GM23338 (cell line): ENCODE measurements around the gene ATOH8. TPM values are rescaled to one million over a fixed set of nuclear protein-coding genes. Genes with fewer than 3 reads are reported as not detected.

Source experiments
- ATAC-seq: fragments of 200-7000 bp; cut with Tn5 transposase; 3 replicates; pipeline ENCODE4 v1.9.1; 2020
- DNase-seq: peaks from one replicate; pipeline ENCODE4 v3.0.0-alpha.2; 2015; ENCODE audit warnings: low spot score
- H2AFZ ChIP-seq: fragments of 200-600 bp; sonication (generic); 2 replicates; pipeline ENCODE4 v1.8.0; 2016; ENCODE audit warnings: antibody characterized with exemption, mild to moderate bottlenecking, moderate library complexity
- H3F3A ChIP-seq: fragments of 200-600 bp; sonication (generic); replicated peaks from 2 replicates; pipeline ENCODE4 v1.8.0; 2017; ENCODE audit warnings: antibody characterized with exemption, mixed run types, low read depth
- H3K27ac ChIP-seq: fragments of 200-600 bp; sonication (generic); 2 replicates; pipeline ENCODE4 v1.6.1; 2016; ENCODE audit warnings: low read depth
- H3K27me3 ChIP-seq: fragments of 200-600 bp; sonication (generic); 2 replicates; pipeline ENCODE4 v1.8.0; 2016; ENCODE audit warnings: mild to moderate bottlenecking, mixed run types, moderate library complexity; ENCODE audit not compliant: insufficient read depth
- H3K36me3 ChIP-seq: fragments of 200-600 bp; sonication (generic); 2 replicates; pipeline ENCODE4 v1.8.0; 2016; ENCODE audit warnings: mild to moderate bottlenecking; ENCODE audit not compliant: insufficient read depth
- H3K4me1 ChIP-seq: fragments of 200-600 bp; sonication (generic); 2 replicates; pipeline ENCODE4 v1.8.0; 2016; ENCODE audit warnings: mild to moderate bottlenecking, moderate library complexity; ENCODE audit not compliant: insufficient read depth
- H3K4me2 ChIP-seq: fragments of 200-600 bp; sonication (generic); 2 replicates; pipeline ENCODE4 v1.7.1; 2017; ENCODE audit warnings: mixed run types
- H3K4me3 ChIP-seq: fragments of 200-600 bp; sonication (generic); 2 replicates; pipeline ENCODE4 v1.6.1; 2016; ENCODE audit warnings: mixed run types
- H3K79me2 ChIP-seq: fragments of 200-600 bp; sonication (generic); replicated peaks from 2 replicates; pipeline ENCODE4 v1.8.0; 2017; ENCODE audit warnings: mild to moderate bottlenecking; ENCODE audit not compliant: insufficient read depth
- H3K9me2 ChIP-seq: fragments of 200-600 bp; sonication (generic); 2 replicates; pipeline ENCODE4 v1.8.0; 2017; ENCODE audit not compliant: insufficient read depth
- H4K20me1 ChIP-seq: fragments of 200-600 bp; sonication (generic); replicated peaks from 2 replicates; pipeline ENCODE4 v1.8.0; 2017; ENCODE audit warnings: mild to moderate bottlenecking; ENCODE audit not compliant: insufficient read depth
- H3K27ac Mint-ChIP-seq: 2 replicates; pipeline ENCODE4 v1.8.0; 2020; ENCODE audit warnings: inconsistent platforms, mild to moderate bottlenecking, moderate library complexity, mixed read lengths
- H3K27me3 Mint-ChIP-seq: 3 replicates; pipeline ENCODE4 v1.8.0; 2022; ENCODE audit warnings: low read depth, mild to moderate bottlenecking, moderate library complexity, mixed read lengths, inconsistent platforms; ENCODE audit not compliant: insufficient read depth, poor library complexity
- H3K36me3 Mint-ChIP-seq: 3 replicates; pipeline ENCODE4 v1.8.0; 2021; ENCODE audit warnings: low read depth, mild to moderate bottlenecking, inconsistent platforms, moderate library complexity, mixed read lengths
- H3K4me1 Mint-ChIP-seq: 3 replicates; pipeline ENCODE4 v1.8.0; 2020; ENCODE audit warnings: mild to moderate bottlenecking, inconsistent platforms, mixed read lengths
- H3K4me3 Mint-ChIP-seq: 3 replicates; pipeline ENCODE4 v1.8.0; 2021; ENCODE audit warnings: moderate library complexity, mild to moderate bottlenecking, inconsistent platforms, mixed read lengths
- H3K9me3 Mint-ChIP-seq: 3 replicates; pipeline ENCODE4 v1.8.0; 2020; ENCODE audit warnings: moderate library complexity, mild to moderate bottlenecking, inconsistent platforms, mixed read lengths
- CREB1 ChIP-seq: fragments of 250-450 bp; sonication (Bioruptor Pico); IDR thresholded peaks from 2 replicates; pipeline ENCODE4 v1.5.0; 2020; ENCODE audit warnings: low read depth, mild to moderate bottlenecking, moderate library complexity
- EZH2 ChIP-seq: fragments of 200-600 bp; sonication (generic); IDR thresholded peaks from one replicate; pipeline ENCODE4 v1.8.0; 2017; ENCODE audit warnings: antibody characterized with exemption, mild to moderate bottlenecking, low read depth; ENCODE audit not compliant: unreplicated experiment
- EZH2phosphoT487 ChIP-seq: fragments of 200-600 bp; sonication (generic); IDR thresholded peaks from one replicate; pipeline ENCODE4 v1.8.1; 2018; ENCODE audit warnings: antibody characterized with exemption; ENCODE audit not compliant: unreplicated experiment
- JUNB ChIP-seq: IDR thresholded peaks from one replicate; pipeline ENCODE4 v1.6.1; 2016; ENCODE audit warnings: antibody characterized with exemption; ENCODE audit not compliant: unreplicated experiment
- NANOG ChIP-seq: IDR thresholded peaks from 2 replicates; pipeline ENCODE4 v1.6.1; 2016; ENCODE audit warnings: antibody characterized with exemption, borderline replicate concordance
- POLR2AphosphoS5 ChIP-seq: IDR thresholded peaks from 2 replicates; pipeline ENCODE4 v1.6.1; 2016; ENCODE audit warnings: antibody characterized with exemption, low read depth
- ZNF114 ChIP-seq: fragments of 250-450 bp; sonication (Bioruptor Pico); IDR thresholded peaks from 2 replicates; pipeline ENCODE4 v1.5.0; 2020; ENCODE audit warnings: mild to moderate bottlenecking, moderate library complexity
- ZNF331 ChIP-seq: fragments of 250-450 bp; sonication (Bioruptor Pico); IDR thresholded peaks from 2 replicates; pipeline ENCODE4 v1.5.0; 2020; ENCODE audit warnings: low read depth, mild to moderate bottlenecking, moderate library complexity
- long read RNA-seq: library from polyadenylated mRNA; unstranded; transcript quantifications from one replicate; pipeline ENCODE4 v2.0.0, GENCODE V29; 2020; ENCODE audit not compliant: unreplicated experiment
- polyA plus RNA-seq: library from polyadenylated mRNA; unstranded; fragments of >200 nt; fragmentation: Nextera tagmentation; extraction: Ambion mirVana; gene quantifications from 2 replicates; pipeline ENCODE4 v1.2.1, GENCODE V29; 2016
- total RNA-seq: library from RNA; depleted of rRNA; stranded (reverse); fragments of >200 nt; shearing (Covaris generic); gene quantifications from 2 replicates; pipeline ENCODE4 v1.2.3, GENCODE V29; 2014; rRNA removed
- TF ChIP-seq, protein P1 (sequence below): fragments of 250-450 bp; sonication (Bioruptor Pico); IDR thresholded peaks from 2 replicates; pipeline ENCODE4 v1.5.0; 2020; ENCODE audit warnings: mild to moderate bottlenecking, moderate library complexity
- TF ChIP-seq, protein P2 (sequence below): IDR thresholded peaks from one replicate; pipeline ENCODE4 v1.6.1; 2018; ENCODE audit warnings: antibody characterized with exemption; ENCODE audit not compliant: unreplicated experiment
- TF ChIP-seq, protein P3 (sequence below), 2 experiments: fragments of 200-600 bp in 1 of 2; sonication (generic) in 1 of 2; conservative IDR thresholded peaks; 2 replicates each; pipeline versions ENCODE4 v1.5.1 to v1.6.1; 2016 to 2017; ENCODE audit warnings: antibody characterized with exemption in 2 of 2, low read depth in 2 of 2, mild to moderate bottlenecking in 2 of 2, moderate library complexity in 1 of 2
- TF ChIP-seq, protein P4 (sequence below): IDR thresholded peaks from 2 replicates; pipeline ENCODE4 v1.6.1; 2016; ENCODE audit warnings: antibody characterized with exemption

Gene ATOH8, protein sequence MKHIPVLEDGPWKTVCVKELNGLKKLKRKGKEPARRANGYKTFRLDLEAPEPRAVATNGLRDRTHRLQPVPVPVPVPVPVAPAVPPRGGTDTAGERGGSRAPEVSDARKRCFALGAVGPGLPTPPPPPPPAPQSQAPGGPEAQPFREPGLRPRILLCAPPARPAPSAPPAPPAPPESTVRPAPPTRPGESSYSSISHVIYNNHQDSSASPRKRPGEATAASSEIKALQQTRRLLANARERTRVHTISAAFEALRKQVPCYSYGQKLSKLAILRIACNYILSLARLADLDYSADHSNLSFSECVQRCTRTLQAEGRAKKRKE
- total RNA-seq (0.62 and 0.97 TPM in 2 replicates), polyA plus RNA-seq (0.11 and 0.45 TPM in 2 replicates)
- long read RNA-seq, result 0 reads

DNA sequence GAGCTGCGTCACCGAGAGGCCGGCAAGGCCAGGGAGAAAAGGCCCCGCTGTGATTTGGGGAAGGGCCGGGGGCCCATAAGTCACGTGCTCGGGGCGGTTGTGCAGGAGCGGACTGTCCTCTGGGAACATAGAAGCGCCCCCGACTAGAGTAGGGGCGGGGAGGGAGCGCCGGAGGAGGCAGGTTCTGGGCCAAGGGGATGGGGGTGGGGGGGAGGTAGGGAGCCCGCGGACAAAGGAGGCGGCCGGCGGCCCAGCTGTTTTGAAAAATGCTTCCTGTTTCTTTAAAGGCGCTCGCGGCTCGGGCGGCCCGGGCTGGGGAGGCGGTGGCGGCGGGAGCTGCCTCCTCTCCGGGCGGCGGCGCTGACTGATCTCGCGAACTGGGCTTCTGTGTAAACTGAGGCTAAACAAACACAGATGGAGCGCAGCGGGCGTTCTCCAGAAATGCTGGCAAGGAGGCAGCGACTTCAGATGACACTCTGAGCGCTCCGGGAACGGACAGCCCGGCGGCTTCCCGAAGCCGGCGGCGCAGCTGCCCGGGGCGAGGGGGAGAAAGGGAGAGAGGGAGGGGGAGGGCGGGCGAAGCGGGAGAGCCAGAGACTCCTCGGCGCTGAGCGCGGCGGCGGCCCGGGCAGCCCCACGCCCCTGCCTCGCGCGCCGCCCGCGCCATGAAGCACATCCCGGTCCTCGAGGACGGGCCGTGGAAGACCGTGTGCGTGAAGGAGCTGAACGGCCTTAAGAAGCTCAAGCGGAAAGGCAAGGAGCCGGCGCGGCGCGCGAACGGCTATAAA, at the start of gene ATOH8:
TSS of gene ATOH8 (plus strand) at position 467 of the 788 bp plus-strand sequence. CDS start at position 666, 199 bp downstream.
- Histone ChIP-seq H3K27me3 (peaks cover 82% of the 10 kb centered on the region), H3K4me1 (peaks cover 6% of the 10 kb centered on the region; the same call in 1 of the 2 replicates), H3K79me2 (no peaks in the 10 kb centered on the region), H2AFZ (peak within 1 kb of the TSS; percentile 98), H3K4me3 (peak within 1 kb of the TSS; percentile 88), H3F3A (0 out of 2 replicates have a peak, but pooled peaks cover 9% of the 10 kb centered on the region), H4K20me1 (peaks cover 4% of the 10 kb centered on the region; the same call in 1 of the 2 replicates), H3K36me3 (no peaks in the 10 kb centered on the region), H3K27ac (no peak within 1 kb of the TSS), H3K4me2 (peak within 1 kb of the TSS; percentile 90), H3K9me2 (no peaks in the 10 kb centered on the region)
- Mint-ChIP-seq H3K36me3 (no peaks in the 10 kb centered on the region), H3K4me3 (peak within 1 kb of the TSS; percentile 84), H3K27ac (no peak within 1 kb of the TSS), H3K4me1 (peaks cover 19% of the 10 kb centered on the region), H3K27me3 (peaks cover 76% of the 10 kb centered on the region), H3K9me3 (no peaks in the 10 kb centered on the region; the same call in 2 of the 3 replicates)
- ATAC-seq (peak; percentile 39), DNase-seq (peak; percentile 87)
- TF ChIP-seq EZH2phosphoT487 (no peak), JUNB (no peak), NANOG (no peak), POLR2AphosphoS5 (no peak), EZH2 (no peak), ZNF114 (CRISPR knock-in tag) (no peak), CREB1 (no peak), ZNF331 (CRISPR knock-in tag) (no peak)
- TF ChIP-seq, protein P1, sequence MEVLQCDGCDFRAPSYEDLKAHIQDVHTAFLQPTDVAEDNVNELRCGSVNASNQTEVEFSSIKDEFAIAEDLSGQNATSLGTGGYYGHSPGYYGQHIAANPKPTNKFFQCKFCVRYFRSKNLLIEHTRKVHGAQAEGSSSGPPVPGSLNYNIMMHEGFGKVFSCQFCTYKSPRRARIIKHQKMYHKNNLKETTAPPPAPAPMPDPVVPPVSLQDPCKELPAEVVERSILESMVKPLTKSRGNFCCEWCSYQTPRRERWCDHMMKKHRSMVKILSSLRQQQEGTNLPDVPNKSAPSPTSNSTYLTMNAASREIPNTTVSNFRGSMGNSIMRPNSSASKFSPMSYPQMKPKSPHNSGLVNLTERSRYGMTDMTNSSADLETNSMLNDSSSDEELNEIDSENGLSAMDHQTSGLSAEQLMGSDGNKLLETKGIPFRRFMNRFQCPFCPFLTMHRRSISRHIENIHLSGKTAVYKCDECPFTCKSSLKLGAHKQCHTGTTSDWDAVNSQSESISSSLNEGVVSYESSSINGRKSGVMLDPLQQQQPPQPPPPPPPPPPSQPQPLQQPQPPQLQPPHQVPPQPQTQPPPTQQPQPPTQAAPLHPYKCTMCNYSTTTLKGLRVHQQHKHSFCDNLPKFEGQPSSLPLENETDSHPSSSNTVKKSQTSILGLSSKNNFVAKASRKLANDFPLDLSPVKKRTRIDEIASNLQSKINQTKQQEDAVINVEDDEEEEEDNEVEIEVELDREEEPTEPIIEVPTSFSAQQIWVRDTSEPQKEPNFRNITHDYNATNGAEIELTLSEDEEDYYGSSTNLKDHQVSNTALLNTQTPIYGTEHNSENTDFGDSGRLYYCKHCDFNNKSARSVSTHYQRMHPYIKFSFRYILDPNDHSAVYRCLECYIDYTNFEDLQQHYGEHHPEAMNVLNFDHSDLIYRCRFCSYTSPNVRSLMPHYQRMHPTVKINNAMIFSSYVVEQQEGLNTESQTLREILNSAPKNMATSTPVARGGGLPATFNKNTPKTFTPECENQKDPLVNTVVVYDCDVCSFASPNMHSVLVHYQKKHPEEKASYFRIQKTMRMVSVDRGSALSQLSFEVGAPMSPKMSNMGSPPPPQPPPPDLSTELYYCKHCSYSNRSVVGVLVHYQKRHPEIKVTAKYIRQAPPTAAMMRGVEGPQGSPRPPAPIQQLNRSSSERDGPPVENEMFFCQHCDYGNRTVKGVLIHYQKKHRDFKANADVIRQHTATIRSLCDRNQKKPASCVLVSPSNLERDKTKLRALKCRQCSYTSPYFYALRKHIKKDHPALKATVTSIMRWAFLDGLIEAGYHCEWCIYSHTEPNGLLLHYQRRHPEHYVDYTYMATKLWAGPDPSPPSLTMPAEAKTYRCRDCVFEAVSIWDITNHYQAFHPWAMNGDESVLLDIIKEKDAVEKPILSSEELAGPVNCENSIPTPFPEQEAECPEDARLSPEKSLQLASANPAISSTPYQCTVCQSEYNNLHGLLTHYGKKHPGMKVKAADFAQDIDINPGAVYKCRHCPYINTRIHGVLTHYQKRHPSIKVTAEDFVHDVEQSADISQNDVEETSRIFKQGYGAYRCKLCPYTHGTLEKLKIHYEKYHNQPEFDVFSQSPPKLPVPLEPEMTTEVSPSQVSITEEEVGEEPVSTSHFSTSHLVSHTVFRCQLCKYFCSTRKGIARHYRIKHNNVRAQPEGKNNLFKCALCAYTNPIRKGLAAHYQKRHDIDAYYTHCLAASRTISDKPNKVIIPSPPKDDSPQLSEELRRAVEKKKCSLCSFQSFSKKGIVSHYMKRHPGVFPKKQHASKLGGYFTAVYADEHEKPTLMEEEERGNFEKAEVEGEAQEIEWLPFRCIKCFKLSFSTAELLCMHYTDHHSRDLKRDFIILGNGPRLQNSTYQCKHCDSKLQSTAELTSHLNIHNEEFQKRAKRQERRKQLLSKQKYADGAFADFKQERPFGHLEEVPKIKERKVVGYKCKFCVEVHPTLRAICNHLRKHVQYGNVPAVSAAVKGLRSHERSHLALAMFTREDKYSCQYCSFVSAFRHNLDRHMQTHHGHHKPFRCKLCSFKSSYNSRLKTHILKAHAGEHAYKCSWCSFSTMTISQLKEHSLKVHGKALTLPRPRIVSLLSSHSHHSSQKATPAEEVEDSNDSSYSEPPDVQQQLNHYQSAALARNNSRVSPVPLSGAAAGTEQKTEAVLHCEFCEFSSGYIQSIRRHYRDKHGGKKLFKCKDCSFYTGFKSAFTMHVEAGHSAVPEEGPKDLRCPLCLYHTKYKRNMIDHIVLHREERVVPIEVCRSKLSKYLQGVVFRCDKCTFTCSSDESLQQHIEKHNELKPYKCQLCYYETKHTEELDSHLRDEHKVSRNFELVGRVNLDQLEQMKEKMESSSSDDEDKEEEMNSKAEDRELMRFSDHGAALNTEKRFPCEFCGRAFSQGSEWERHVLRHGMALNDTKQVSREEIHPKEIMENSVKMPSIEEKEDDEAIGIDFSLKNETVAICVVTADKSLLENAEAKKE (CRISPR knock-in tag), result no peak
- TF ChIP-seq, protein P2, sequence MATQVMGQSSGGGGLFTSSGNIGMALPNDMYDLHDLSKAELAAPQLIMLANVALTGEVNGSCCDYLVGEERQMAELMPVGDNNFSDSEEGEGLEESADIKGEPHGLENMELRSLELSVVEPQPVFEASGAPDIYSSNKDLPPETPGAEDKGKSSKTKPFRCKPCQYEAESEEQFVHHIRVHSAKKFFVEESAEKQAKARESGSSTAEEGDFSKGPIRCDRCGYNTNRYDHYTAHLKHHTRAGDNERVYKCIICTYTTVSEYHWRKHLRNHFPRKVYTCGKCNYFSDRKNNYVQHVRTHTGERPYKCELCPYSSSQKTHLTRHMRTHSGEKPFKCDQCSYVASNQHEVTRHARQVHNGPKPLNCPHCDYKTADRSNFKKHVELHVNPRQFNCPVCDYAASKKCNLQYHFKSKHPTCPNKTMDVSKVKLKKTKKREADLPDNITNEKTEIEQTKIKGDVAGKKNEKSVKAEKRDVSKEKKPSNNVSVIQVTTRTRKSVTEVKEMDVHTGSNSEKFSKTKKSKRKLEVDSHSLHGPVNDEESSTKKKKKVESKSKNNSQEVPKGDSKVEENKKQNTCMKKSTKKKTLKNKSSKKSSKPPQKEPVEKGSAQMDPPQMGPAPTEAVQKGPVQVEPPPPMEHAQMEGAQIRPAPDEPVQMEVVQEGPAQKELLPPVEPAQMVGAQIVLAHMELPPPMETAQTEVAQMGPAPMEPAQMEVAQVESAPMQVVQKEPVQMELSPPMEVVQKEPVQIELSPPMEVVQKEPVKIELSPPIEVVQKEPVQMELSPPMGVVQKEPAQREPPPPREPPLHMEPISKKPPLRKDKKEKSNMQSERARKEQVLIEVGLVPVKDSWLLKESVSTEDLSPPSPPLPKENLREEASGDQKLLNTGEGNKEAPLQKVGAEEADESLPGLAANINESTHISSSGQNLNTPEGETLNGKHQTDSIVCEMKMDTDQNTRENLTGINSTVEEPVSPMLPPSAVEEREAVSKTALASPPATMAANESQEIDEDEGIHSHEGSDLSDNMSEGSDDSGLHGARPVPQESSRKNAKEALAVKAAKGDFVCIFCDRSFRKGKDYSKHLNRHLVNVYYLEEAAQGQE, result no peak
- TF ChIP-seq, protein P3, sequence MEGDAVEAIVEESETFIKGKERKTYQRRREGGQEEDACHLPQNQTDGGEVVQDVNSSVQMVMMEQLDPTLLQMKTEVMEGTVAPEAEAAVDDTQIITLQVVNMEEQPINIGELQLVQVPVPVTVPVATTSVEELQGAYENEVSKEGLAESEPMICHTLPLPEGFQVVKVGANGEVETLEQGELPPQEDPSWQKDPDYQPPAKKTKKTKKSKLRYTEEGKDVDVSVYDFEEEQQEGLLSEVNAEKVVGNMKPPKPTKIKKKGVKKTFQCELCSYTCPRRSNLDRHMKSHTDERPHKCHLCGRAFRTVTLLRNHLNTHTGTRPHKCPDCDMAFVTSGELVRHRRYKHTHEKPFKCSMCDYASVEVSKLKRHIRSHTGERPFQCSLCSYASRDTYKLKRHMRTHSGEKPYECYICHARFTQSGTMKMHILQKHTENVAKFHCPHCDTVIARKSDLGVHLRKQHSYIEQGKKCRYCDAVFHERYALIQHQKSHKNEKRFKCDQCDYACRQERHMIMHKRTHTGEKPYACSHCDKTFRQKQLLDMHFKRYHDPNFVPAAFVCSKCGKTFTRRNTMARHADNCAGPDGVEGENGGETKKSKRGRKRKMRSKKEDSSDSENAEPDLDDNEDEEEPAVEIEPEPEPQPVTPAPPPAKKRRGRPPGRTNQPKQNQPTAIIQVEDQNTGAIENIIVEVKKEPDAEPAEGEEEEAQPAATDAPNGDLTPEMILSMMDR (conservative IDR thresholded peaks at IDR 0.05; ENCODE audit: low read depth in 2 of 2), result no peak
- TF ChIP-seq, protein P4, sequence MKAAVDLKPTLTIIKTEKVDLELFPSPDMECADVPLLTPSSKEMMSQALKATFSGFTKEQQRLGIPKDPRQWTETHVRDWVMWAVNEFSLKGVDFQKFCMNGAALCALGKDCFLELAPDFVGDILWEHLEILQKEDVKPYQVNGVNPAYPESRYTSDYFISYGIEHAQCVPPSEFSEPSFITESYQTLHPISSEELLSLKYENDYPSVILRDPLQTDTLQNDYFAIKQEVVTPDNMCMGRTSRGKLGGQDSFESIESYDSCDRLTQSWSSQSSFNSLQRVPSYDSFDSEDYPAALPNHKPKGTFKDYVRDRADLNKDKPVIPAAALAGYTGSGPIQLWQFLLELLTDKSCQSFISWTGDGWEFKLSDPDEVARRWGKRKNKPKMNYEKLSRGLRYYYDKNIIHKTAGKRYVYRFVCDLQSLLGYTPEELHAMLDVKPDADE, result no peak
